H9 (cell line): ENCODE results near the gene ZFYVE28. TPM values are rescaled to one million over a fixed set of nuclear protein-coding genes. Genes with fewer than 3 reads are reported as not detected.

Experiments used
- DNase-seq: peaks from one replicate; pipeline ENCODE4 v3.0.0-alpha.2; 2017
- H2AFZ ChIP-seq: one replicate; pipeline ENCODE4 v1.6.1; 2013; ENCODE audit warnings: mild to moderate bottlenecking, low read length, control low read depth, moderate library complexity
- H2AK5ac ChIP-seq: 2 replicates; pipeline ENCODE4 v1.6.1; 2013; ENCODE audit warnings: low read length, control low read depth, mixed read lengths; ENCODE audit not compliant: insufficient read length
- H2BK120ac ChIP-seq: one replicate; pipeline ENCODE4 v1.6.1; 2013; ENCODE audit warnings: low read depth, mild to moderate bottlenecking, low read length, control low read depth, inconsistent platforms; ENCODE audit not compliant: poor library complexity, severe bottlenecking
- H2BK12ac ChIP-seq: 2 replicates; pipeline ENCODE4 v1.6.1; 2013; ENCODE audit warnings: low read length, control low read depth, mixed read lengths, low read depth; ENCODE audit not compliant: insufficient read length
- H2BK15ac ChIP-seq: 2 replicates; pipeline ENCODE4 v1.6.1; 2013; ENCODE audit warnings: low read depth, low read length, control low read depth
- H2BK20ac ChIP-seq: one replicate; pipeline ENCODE4 v1.6.1; 2013; ENCODE audit warnings: low read depth, mild to moderate bottlenecking, low read length, control low read depth, inconsistent platforms; ENCODE audit not compliant: poor library complexity, severe bottlenecking
- H2BK5ac ChIP-seq: 2 replicates; pipeline ENCODE4 v1.6.1; 2013; ENCODE audit warnings: low read length, control low read depth, mixed read lengths; ENCODE audit not compliant: insufficient read length
- H3K14ac ChIP-seq: 2 replicates; pipeline ENCODE4 v1.6.1; 2013; ENCODE audit warnings: low read length, control low read depth; ENCODE audit not compliant: insufficient read depth
- H3K18ac ChIP-seq: 2 replicates; pipeline ENCODE4 v1.6.1; 2013; ENCODE audit warnings: low read depth, mild to moderate bottlenecking, mixed read lengths, low read length, control low read depth; ENCODE audit not compliant: insufficient read length
- H3K23ac ChIP-seq: 2 replicates; pipeline ENCODE4 v1.6.1; 2013; ENCODE audit warnings: low read length, control low read depth, mixed read lengths, low read depth; ENCODE audit not compliant: insufficient read length
- H3K23me2 ChIP-seq: 2 replicates; pipeline ENCODE4 v1.6.1; 2013; ENCODE audit warnings: low read depth, mild to moderate bottlenecking, mixed read lengths, low read length, control low read depth; ENCODE audit not compliant: insufficient read length, poor library complexity, severe bottlenecking
- H3K27ac ChIP-seq: 2 replicates; pipeline ENCODE4 v1.5.1; 2013; ENCODE audit warnings: low read length, control low read depth, mixed read lengths, low read depth; ENCODE audit not compliant: insufficient read length
- H3K27me3 ChIP-seq: 2 replicates; pipeline ENCODE4 v1.6.1; 2013; ENCODE audit warnings: low read length, control low read depth, inconsistent platforms; ENCODE audit not compliant: insufficient read depth
- H3K4ac ChIP-seq: 2 replicates; pipeline ENCODE4 v1.6.1; 2013; ENCODE audit warnings: low read depth, mild to moderate bottlenecking, control low read depth, inconsistent platforms, low read length, moderate library complexity
- H3K4me1 ChIP-seq: 2 replicates; pipeline ENCODE4 v1.6.1; 2013; ENCODE audit warnings: low read length, control low read depth, inconsistent platforms; ENCODE audit not compliant: insufficient read depth
- H3K4me2 ChIP-seq: 2 replicates; pipeline ENCODE4 v1.6.1; 2013; ENCODE audit warnings: low read length, control low read depth, mixed read lengths; ENCODE audit not compliant: insufficient read length, insufficient read depth
- H3K56ac ChIP-seq: 2 replicates; pipeline ENCODE4 v1.6.1; 2013; ENCODE audit warnings: low read depth, mild to moderate bottlenecking, mixed read lengths, low read length, control low read depth; ENCODE audit not compliant: insufficient read length
- H3K79me1 ChIP-seq: 2 replicates; pipeline ENCODE4 v1.6.1; 2013; ENCODE audit warnings: low read depth, mild to moderate bottlenecking, moderate library complexity, low read length, control low read depth, inconsistent platforms; ENCODE audit not compliant: insufficient read depth, poor library complexity, severe bottlenecking
- H3K79me2 ChIP-seq: 2 replicates; pipeline ENCODE4 v1.6.1; 2013; ENCODE audit warnings: low read length, control low read depth, inconsistent platforms; ENCODE audit not compliant: insufficient read depth
- H3K9ac ChIP-seq: 2 replicates; pipeline ENCODE4 v1.6.1; 2013; ENCODE audit warnings: low read length, control low read depth, mixed read lengths; ENCODE audit not compliant: insufficient read length; ENCODE audit errors: extremely low read depth
- H3K9me3 ChIP-seq: one replicate; pipeline ENCODE4 v1.6.1; 2013; ENCODE audit warnings: low read depth, low read length, inconsistent platforms; ENCODE audit not compliant: control insufficient read depth
- H3T11ph ChIP-seq: one replicate; pipeline ENCODE4 v1.6.1; 2013; ENCODE audit warnings: mild to moderate bottlenecking, low read length, control low read depth, inconsistent platforms
- H4K20me1 ChIP-seq: one replicate; pipeline ENCODE4 v1.6.1; 2013; ENCODE audit not compliant: control insufficient read depth, insufficient read length, insufficient read depth
- H4K5ac ChIP-seq: 2 replicates; pipeline ENCODE4 v1.6.1; 2013; ENCODE audit warnings: low read depth, mild to moderate bottlenecking, mixed read lengths, low read length, control low read depth; ENCODE audit not compliant: insufficient read length
- H4K8ac ChIP-seq: replicated peaks from 2 replicates; pipeline ENCODE4 v1.6.1; 2013; ENCODE audit warnings: low read length, control low read depth, mixed read lengths, low read depth; ENCODE audit not compliant: insufficient read length
- H4K91ac ChIP-seq: 2 replicates; pipeline ENCODE4 v1.6.1; 2013; ENCODE audit warnings: low read depth, mild to moderate bottlenecking, moderate library complexity, mixed read lengths, low read length, control low read depth; ENCODE audit not compliant: insufficient read length
- H3K27ac Mint-ChIP-seq, 3 experiments: 2 replicates in 2 of 3; 3 replicates in 1 of 3; pipeline ENCODE4 v1.8.0; 2020 to 2021; ENCODE audit warnings: mixed read lengths in 3 of 3, mild to moderate bottlenecking in 1 of 3, moderate library complexity in 1 of 3
- H3K27me3 Mint-ChIP-seq: 2 replicates; pipeline ENCODE4 v1.8.0; 2021; ENCODE audit warnings: low read depth, mild to moderate bottlenecking, moderate library complexity, mixed read lengths
- H3K36me3 Mint-ChIP-seq, 3 experiments: 2 replicates in 2 of 3; 3 replicates in 1 of 3; pipeline ENCODE4 v1.8.0; 2020 to 2021; ENCODE audit warnings: low read depth in 3 of 3, mixed read lengths in 3 of 3; ENCODE audit not compliant: insufficient read depth in 1 of 3
- H3K4me1 Mint-ChIP-seq, 2 experiments: 2 replicates each; pipeline ENCODE4 v1.8.0; 2020; ENCODE audit warnings: mixed read lengths in 2 of 2
- H3K4me3 Mint-ChIP-seq, 2 experiments: 2 replicates in 1 of 2; 3 replicates in 1 of 2; pipeline ENCODE4 v1.8.0; 2020 to 2021; ENCODE audit warnings: mild to moderate bottlenecking in 2 of 2, mixed read lengths in 2 of 2, moderate library complexity in 1 of 2
- H3K9me3 Mint-ChIP-seq, 2 experiments: 2 replicates in 1 of 2; 3 replicates in 1 of 2; pipeline ENCODE4 v1.8.0; 2020; ENCODE audit warnings: mild to moderate bottlenecking in 2 of 2, mixed read lengths in 2 of 2, moderate library complexity in 1 of 2
- WGBS: extraction: QIAGEN DNeasy Blood & Tissue Kit; methylation state at CpG from one replicate; pipeline ENCODE4 v1.1.7; 2013; ENCODE audit warnings: missing lambda C conversion rate, low lambda C conversion rate, mixed read lengths; ENCODE audit not compliant: insufficient read length; ENCODE audit errors: extremely low coverage; 5-methylcytosine and 5-hydroxymethylcytosine counted together
- total RNA-seq: library from RNA; stranded (reverse); gene quantifications from 2 replicates; pipeline ENCODE4 v1.2.1, GENCODE V29; 2021
- TF ChIP-seq, protein P1 (sequence below): fragments of 200-600 bp; sonication (generic); conservative IDR thresholded peaks from 3 replicates; pipeline ENCODE4 v1.8.0; 2021; ENCODE audit warnings: antibody characterized with exemption, mild to moderate bottlenecking

Gene ZFYVE28
- total RNA-seq, 1 experiment from 2014 or later, result 0.98 TPM

DNA sequence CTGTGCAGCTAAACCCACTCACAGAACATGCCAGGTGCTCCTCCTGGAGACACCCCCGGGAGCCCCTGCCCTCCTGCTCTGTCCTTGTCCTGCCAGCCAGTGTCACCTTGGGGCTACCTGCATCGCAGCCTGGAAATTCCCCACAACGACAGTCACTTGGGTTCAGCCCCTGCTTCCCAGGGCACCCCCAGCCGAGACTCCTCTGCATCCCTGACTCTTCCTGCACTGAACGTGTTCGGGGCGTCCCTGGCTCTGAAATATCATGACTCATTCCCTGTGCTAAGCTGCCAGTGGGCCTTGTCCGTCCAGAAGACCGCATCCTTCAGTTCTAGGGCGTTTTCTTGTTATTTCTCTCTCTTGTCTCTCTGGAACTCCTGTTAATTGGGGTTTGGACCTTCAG is 6.1 kb upstream of the ZFYVE28 start:
- Histone ChIP-seq H3K27me3 (peaks cover 13% of the 10 kb centered on the region; the same call in 1 of the 2 replicates), H3K9ac (no peak overlapping the region), H3K23me2 (no peaks in the 10 kb centered on the region), H3K27ac (no peak overlapping the region), H2AFZ (no peak overlapping the region), H3K18ac (no peak overlapping the region), H3K14ac (no peak overlapping the region), H3K4ac (no peak overlapping the region), H4K91ac (no peak overlapping the region), H4K5ac (no peak overlapping the region), H2BK12ac (no peak overlapping the region), H3K9me3 (no peaks in the 10 kb centered on the region), H3K79me2 (no peaks in the 10 kb centered on the region), H2BK120ac (no peak overlapping the region), H4K20me1 (no peaks in the 10 kb centered on the region), H3K23ac (no peak overlapping the region), H2BK15ac (no peak overlapping the region), H3K4me1 (no peaks in the 10 kb centered on the region), H3K79me1 (no peaks in the 10 kb centered on the region), H2BK20ac (no peak overlapping the region), H2BK5ac (no peak overlapping the region), H3K56ac (no peak overlapping the region), H3K4me2 (no peak overlapping the region), H3T11ph (no peak overlapping the region), H2AK5ac (no peak overlapping the region), H4K8ac (no peak overlapping the region)
- H3K9me3 Mint-ChIP-seq, result no peaks in the 10 kb centered on the region; a peak in 2 of 5 replicates
- peaks cover 17 to 18% of the 10 kb centered on the region in 2 experiments for H3K4me1 Mint-ChIP-seq
- H3K36me3 Mint-ChIP-seq, result no peaks in the 10 kb centered on the region
- peaks cover 36% of the 10 kb centered on the region for H3K27me3 Mint-ChIP-seq
- H3K4me3 Mint-ChIP-seq, result no peak overlapping the region
- DNase-seq, result no peak
- WGBS, result no CpG with 5 or more reads among the region's 10 CpGs
- H3K27ac Mint-ChIP-seq, result no peak overlapping the region
- TF ChIP-seq, protein P1, sequence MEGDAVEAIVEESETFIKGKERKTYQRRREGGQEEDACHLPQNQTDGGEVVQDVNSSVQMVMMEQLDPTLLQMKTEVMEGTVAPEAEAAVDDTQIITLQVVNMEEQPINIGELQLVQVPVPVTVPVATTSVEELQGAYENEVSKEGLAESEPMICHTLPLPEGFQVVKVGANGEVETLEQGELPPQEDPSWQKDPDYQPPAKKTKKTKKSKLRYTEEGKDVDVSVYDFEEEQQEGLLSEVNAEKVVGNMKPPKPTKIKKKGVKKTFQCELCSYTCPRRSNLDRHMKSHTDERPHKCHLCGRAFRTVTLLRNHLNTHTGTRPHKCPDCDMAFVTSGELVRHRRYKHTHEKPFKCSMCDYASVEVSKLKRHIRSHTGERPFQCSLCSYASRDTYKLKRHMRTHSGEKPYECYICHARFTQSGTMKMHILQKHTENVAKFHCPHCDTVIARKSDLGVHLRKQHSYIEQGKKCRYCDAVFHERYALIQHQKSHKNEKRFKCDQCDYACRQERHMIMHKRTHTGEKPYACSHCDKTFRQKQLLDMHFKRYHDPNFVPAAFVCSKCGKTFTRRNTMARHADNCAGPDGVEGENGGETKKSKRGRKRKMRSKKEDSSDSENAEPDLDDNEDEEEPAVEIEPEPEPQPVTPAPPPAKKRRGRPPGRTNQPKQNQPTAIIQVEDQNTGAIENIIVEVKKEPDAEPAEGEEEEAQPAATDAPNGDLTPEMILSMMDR, result no peak
